GM21619 (cell line): ENCODE data around the gene PCSK6.
"Not testable (repeated sequence)": the region's sequence is repeated elsewhere in the genome, so short reads cannot be mapped to it uniquely, and the experiment has no call there.

Source experiments
- ATAC-seq: cut with Tn5 transposase; IDR thresholded peaks from one replicate; pipeline ENCODE4 v1.9.1; 2021; ENCODE audit not compliant: unreplicated experiment

The PCSK6 gene

DNA sequence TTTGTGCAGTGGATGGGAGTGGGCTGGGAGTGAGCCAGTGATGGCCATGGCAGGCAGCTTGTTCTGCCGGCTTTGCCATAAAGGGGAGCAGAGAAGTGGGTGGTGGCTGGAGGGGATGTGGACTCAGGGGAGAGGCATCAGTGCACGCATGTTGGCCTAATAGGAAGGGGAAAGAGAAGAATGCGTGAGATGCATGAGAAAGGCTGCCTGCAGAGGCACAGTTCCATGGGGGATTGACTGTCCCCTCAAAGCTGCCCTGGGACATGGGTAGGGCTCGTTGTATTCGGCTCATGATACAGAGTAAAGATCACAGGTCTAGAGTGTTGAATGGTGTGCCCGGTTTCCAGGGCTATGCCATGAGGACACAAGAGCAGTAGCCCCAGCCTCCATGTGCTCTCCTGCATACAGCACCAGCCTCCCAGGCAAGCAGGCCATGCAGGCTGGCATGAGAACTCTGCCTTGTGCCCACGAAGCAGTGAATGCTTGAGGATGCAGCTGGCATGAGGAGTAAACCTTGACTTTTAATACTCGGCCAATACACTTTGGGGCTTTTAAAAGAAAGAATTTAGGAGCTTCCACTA lies 126.4 kb downstream of the PCSK6 start:
- no peak for ATAC-seq

DNA sequence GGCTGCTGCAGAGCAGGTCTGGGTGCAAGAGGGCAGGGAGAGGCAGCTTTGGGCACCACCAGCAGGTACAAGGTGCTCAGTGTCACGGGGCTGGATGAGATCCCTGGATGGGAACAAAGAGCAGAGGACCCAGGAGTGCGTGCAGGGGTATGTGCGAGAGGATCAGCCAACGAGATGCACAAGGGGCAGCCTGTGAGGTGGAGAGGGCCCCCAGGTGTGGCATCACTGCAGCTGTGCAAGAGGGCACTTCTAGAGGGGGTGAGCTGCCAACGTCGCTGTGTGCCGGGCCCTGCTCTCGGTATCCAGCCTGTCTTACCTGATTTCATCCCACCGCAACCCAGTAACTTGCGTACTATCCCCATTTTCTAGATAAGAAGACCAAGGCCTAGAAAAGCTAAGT lies 127.1 kb downstream of the PCSK6 start:
- no peak for ATAC-seq

DNA sequence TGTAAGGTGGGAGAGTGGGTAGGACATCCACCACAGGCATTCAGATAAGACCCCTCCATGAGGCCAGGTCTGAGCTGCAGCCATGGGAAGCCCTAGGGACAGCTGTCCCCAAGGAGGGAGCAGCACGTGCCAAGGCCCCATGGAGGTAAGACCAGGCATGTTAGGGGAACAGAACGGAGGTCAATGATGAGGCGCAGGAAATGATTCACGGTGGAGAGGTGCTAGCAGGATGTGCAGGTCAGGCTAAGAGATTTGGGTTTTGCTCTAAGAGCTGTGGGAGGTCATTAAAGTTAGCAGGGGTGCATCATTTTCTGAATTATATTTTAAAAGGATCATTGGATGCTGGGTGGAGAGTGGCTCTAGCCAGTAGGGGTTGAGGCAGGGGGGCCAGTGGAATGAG lies 128.1 kb downstream of the PCSK6 start:
- ATAC-seq = no peak

GRCh38 chr15:101359365-101359947 lies 130.1 kb downstream of the PCSK6 start:
- ATAC-seq = no peak

DNA sequence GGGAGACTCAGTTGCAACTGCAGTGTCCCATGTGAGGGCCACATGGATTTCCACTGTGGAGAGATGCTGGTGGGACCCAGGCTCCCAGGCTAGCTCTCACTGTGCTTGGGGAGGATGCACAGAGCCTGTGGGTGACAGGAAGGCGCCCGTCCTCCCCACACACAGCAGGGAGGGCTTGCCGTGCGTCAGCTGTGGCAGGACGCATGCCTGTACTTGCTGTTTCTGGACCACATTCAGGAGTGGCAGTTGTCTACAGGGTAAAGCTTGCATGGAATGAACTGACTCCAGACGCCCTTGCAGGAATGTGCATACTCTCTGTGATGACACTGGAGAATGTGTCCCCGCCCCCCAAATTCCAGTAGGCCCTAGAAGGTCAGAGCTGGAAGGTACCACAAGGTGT lies 130.6 kb downstream of the PCSK6 start:
- no peak for ATAC-seq

DNA sequence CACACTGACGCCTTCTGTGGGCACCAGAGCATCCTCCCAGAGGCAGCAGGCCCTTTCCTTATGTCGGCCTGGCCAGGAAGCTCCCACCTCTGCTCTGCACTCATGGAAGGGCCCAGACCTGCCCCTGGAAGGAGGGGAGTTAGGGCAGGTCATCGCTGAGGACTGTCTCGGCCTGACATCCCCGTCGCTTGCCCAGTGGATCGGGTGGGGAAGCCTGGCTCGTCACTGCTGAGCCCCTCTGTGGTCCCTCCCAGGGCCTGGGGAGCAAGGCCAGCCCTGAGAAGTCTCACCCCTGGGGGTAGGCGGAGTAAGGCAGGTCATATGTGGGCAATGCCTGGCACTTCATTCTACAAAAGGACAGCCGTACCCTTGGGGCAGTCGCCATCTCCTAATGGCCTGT lies 131.6 kb downstream of the PCSK6 start:
- ATAC-seq = no peak

GRCh38 chr15:101357333-101357732 lies 132.2 kb downstream of the PCSK6 start:
- no peak for ATAC-seq

DNA sequence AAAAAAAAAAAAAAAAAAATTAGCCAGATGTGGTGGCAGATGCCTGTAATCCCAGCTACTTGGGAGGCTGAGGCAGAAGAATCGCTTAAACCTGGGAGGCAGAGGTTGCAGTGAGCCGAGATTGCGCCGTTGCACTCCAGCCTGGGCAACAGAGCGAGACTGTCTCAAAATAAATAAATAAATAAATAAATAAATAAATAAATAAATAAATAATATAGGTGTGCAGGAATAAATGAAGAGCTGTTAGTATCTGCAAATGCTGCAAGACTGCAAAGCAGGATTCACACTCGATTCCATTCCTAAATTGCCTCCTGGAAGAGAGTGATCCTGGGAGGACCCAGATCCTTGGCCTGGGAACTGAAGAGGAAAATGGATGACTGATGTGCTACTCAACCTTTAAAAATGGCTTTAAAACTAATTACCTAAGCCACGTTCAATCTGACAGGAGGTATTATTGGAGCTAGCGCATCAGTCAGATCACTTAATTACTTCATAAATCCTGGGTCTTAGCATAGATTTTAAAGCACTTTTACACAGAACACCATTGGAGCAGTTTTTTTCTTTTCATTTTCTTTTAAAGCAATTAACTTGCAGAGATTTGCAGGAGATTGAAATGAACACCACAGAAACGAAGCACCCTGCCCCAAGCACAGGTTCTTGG lies 132.9 kb downstream of the PCSK6 start:
- not testable (repeated sequence) for ATAC-seq

GRCh38 chr15:101355678-101356464 lies 133.6 kb downstream of the PCSK6 start:
- ATAC-seq = no peak

GRCh38 chr15:101354891-101355623 lies 134.4 kb downstream of the PCSK6 start:
- ATAC-seq = no peak

DNA sequence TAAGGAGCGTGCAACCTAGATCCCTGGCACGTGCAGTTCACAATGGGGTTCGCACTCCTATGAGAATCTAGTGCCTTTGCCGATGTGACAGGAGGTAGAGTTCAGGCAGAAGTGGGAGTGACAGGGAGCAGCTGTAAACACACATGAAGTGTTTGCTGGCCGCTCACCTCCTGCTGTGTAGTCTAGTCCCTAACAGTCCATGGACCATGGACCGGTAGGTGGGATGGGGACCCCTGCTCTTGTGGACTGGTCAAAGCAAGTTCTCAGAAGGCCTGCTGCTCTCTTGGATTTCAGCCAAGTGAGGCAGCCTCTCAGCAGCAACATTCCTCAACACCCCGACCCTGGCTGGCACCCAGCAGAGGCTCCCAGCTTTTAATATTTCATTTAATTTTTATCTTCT lies 136.3 kb downstream of the PCSK6 start:
- ATAC-seq = no peak

- no peak for ATAC-seq
These were observed 137.8 kb downstream of the PCSK6 start for GRCh38 chr15:101351736-101352135.

GRCh38 chr15:101349047-101349951 lies 140.2 kb downstream of the PCSK6 start:
- no peak for ATAC-seq

GRCh38 chr15:101348643-101349042 lies 140.9 kb downstream of the PCSK6 start:
- ATAC-seq = no peak

GRCh38 chr15:101348015-101348414 lies 141.5 kb downstream of the PCSK6 start:
- ATAC-seq = no peak

- no peak for ATAC-seq
These were observed 142.1 kb downstream of the PCSK6 start for GRCh38 chr15:101347454-101347853.

GRCh38 chr15:101346928-101347327 lies 142.6 kb downstream of the PCSK6 start:
- ATAC-seq = no peak

DNA sequence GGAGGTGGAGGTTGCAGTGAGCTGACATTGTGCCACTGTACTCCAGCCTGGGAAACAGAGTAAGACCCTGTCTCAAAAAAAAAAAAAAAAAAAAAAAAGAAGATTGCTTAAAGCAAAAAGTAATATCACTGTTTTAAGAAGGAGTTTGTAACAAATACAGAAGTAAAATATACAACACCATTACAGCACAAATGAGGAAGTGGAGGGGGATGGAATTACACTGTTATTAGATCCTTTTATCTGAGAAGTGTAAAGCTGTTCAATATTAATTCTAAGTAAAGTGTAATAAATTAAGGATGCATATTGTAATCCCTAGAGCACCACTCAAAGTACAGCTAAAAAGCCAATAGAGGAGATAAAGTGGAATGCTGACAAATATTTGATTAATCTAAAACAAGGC lies 147.5 kb downstream of the PCSK6 start:
- no peak for ATAC-seq

- ATAC-seq = no peak
These were observed 150.9 kb downstream of the PCSK6 start for GRCh38 chr15:101338502-101339057.

GRCh38 chr15:101337976-101338375 lies 151.5 kb downstream of the PCSK6 start:
- ATAC-seq = no peak
